ENCODE results near the gene EXOC3L4.

The EXOC3L4 gene

GRCh38 chr14:103089386-103090335 lies 4.9 kb upstream of the EXOC3L4 start:
- no peak for DNase-seq (ENCODE audit: low read depth, low spot score)

GRCh38 chr14:103090481-103091020 lies 4.0 kb upstream of the EXOC3L4 start:
- DNase-seq (ENCODE audit: low read depth, low spot score) = no peak
- H3K27ac ChIP-seq = no peak overlapping the region

More at GRCh38 chr14:103089386-103090335, 4.9 kb upstream of the EXOC3L4 start:
- H3K27ac ChIP-seq = no peak overlapping the region

- H3K27ac ChIP-seq = no peak overlapping the region
- DNase-seq (ENCODE audit: low read depth, low spot score) = no peak
Observed at GRCh38 chr14:103091041-103091882, 3.3 kb upstream of the EXOC3L4 start.

GRCh38 chr14:103091883-103092222 lies 2.7 kb upstream of the EXOC3L4 start:
- no peak overlapping the region for H3K27ac ChIP-seq
- DNase-seq (ENCODE audit: low read depth, low spot score) = no peak

- no peak overlapping the region for H3K27ac ChIP-seq
- no peak for DNase-seq (ENCODE audit: low read depth, low spot score)
Observed at GRCh38 chr14:103093856-103094405, 594 bp upstream of the EXOC3L4 start.

- H3K27ac ChIP-seq = no peak overlapping the region
- DNase-seq (ENCODE audit: low read depth, low spot score) = no peak
Observed at GRCh38 chr14:103095210-103095778, 769 bp downstream of the EXOC3L4 start.

- no peak for DNase-seq (ENCODE audit: low read depth, low spot score)
Observed at GRCh38 chr14:103096387-103096786, 1.9 kb downstream of the EXOC3L4 start.

GRCh38 chr14:103097244-103097993 lies 2.9 kb downstream of the EXOC3L4 start:
- no peak overlapping the region for H3K27ac ChIP-seq
- no peak for DNase-seq (ENCODE audit: low read depth, low spot score)

More at GRCh38 chr14:103096387-103096786, 1.9 kb downstream of the EXOC3L4 start:
- H3K27ac ChIP-seq = no peak overlapping the region

GRCh38 chr14:103097994-103098957 lies 3.8 kb downstream of the EXOC3L4 start:
- no peak for DNase-seq (ENCODE audit: low read depth, low spot score)
- H3K27ac ChIP-seq = no peak overlapping the region

GRCh38 chr14:103099081-103099732 lies 4.7 kb downstream of the EXOC3L4 start:
- H3K27ac ChIP-seq = no peak overlapping the region
- DNase-seq (ENCODE audit: low read depth, low spot score) = no peak

- DNase-seq (ENCODE audit: low read depth, low spot score) = no peak
- no peak overlapping the region for H3K27ac ChIP-seq
Observed at GRCh38 chr14:103099733-103100280, 5.3 kb downstream of the EXOC3L4 start.

- DNase-seq (ENCODE audit: low read depth, low spot score) = no peak
- no peak overlapping the region for H3K27ac ChIP-seq
Observed at GRCh38 chr14:103100281-103101121, 6.0 kb downstream of the EXOC3L4 start.

- no peak overlapping the region for H3K27ac ChIP-seq
- no peak for DNase-seq (ENCODE audit: low read depth, low spot score)
Observed at GRCh38 chr14:103101257-103101962, 6.9 kb downstream of the EXOC3L4 start.

- H3K27ac ChIP-seq = no peak overlapping the region
- no peak for DNase-seq (ENCODE audit: low read depth, low spot score)
Observed at GRCh38 chr14:103101963-103102688, 7.6 kb downstream of the EXOC3L4 start.

GRCh38 chr14:103102689-103103260 lies 8.2 kb downstream of the EXOC3L4 start:
- H3K27ac ChIP-seq = no peak overlapping the region
- DNase-seq (ENCODE audit: low read depth, low spot score) = no peak
